HG03097 (cell line): ENCODE measurements around the gene NAP1L2.
"Not testable (repeated sequence)": the region's sequence is repeated elsewhere in the genome, so short reads cannot be mapped to it uniquely, and the experiment has no call there.

ENCODE experiments used
- ATAC-seq: cut with Tn5 transposase; IDR thresholded peaks from one replicate; pipeline ENCODE4 v1.9.1; 2021; ENCODE audit not compliant: unreplicated experiment, low FRiP score

The NAP1L2 gene

GRCh38 chrX:73214426-73215094 lies at the start of gene NAP1L2:
NAP1L2 (minus strand) TSS chrX:73214851; CDS start chrX:73214492, 359 bp downstream.
- peak; percentile 48 for ATAC-seq

- ATAC-seq = no peak
Measured at GRCh38 chrX:73262991-73263390, 48.3 kb upstream of the NAP1L2 start.

- no peak for ATAC-seq
Measured at GRCh38 chrX:73239242-73239641, 24.6 kb upstream of the NAP1L2 start.

DNA sequence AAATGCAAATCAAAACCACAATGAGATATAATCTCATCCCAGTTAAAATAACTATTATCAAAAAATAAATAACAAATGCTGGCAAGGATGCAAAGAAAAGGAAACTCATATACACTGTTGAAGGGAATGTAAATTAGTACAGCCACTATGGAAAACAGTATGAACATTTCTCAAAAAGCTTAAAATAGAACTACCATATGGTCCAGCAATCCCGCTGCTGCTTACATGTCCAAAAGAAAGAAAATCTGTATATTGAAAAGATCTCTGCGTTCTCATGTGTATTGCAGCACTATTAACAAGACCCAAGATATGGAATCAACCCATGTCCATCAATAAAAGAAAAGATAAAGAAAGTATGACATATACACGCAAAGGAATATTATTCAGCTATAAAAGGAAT lies 3.0 kb upstream of the NAP1L2 start:
- ATAC-seq = no peak

GRCh38 chrX:73215246-73215645 lies 595 bp upstream of the NAP1L2 start:
- ATAC-seq = no peak

- no peak for ATAC-seq
Measured at GRCh38 chrX:73213734-73214425, 771 bp downstream of the NAP1L2 start.

- ATAC-seq = no peak
Measured at GRCh38 chrX:73206366-73206765, 8.3 kb downstream of the NAP1L2 start.

DNA sequence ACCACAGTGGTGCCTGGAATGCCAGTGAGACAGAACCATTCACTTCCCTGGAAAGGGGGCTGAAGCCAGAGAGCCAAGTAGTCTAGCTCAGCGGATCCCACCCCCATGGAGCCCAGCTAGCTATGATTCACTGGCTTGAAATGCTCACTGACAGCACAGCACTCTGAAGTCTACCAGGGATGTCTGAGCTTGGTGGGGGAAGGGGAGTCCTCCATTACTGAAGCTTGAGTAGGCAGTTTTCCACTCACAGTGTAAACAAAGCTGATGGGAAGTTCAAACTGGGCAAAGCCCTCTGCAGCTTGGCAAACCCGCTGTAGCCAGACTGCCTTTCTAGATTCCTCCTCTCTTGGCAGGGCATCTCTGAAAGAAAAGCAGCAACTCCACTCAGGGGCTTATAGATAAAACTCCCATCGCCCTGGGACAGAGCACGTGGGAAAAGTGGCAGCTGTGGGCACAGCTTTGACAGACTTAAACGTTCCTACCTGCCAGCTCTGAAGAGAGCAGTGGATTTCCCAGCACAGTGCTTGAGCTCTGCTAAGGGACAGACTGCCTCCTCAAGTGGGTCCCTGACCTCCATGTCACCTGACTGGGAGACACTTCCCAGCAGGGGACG lies 32.0 kb downstream of the NAP1L2 start:
- no peak for ATAC-seq

DNA sequence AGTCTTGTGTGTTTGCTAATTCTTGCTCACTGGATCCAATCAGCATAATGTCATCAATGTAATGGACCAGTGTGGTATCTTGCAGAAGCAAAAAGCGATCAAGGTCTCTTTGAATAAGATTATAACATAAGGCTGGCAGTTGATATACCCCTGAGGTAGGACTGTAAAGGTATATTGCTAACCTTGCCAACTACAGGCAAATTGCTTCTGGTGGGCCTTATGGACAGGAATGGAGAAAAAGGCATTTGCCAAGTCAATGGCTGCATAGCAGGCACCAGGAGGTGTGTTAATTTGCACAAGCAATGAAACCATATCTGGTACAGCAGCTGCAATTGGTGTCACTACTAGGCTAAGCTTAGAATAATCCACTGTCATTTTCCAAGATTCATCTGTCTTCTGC lies 45.7 kb downstream of the NAP1L2 start:
- ATAC-seq = not testable (repeated sequence)
